Neural progenitor cell (in vitro differentiated cells): Measurements from ENCODE around the gene EMC8. TPM values are rescaled to one million over a fixed set of nuclear protein-coding genes. Genes with fewer than 3 reads are reported as not detected.
A peak's percentile ranks its signal among the peaks of the same experiment; 100 is the strongest.

ENCODE experiments used
- DNase-seq: peaks from one replicate; pipeline ENCODE4 v3.0.0-alpha.2; 2016; ENCODE audit warnings: low spot score
- H2AFZ ChIP-seq: fragments of 200-600 bp; sonication (generic); replicated peaks from 2 replicates; pipeline ENCODE4 v1.6.1; 2016; ENCODE audit warnings: antibody characterized with exemption
- H3F3A ChIP-seq: fragments of 200-600 bp; sonication (generic); 2 replicates; pipeline ENCODE4 v1.6.1; 2016; ENCODE audit warnings: antibody characterized with exemption, low read depth
- H3K27ac ChIP-seq: fragments of 200-600 bp; sonication (generic); 2 replicates; pipeline ENCODE4 v1.5.1; 2016; ENCODE audit warnings: mild to moderate bottlenecking
- H3K27me3 ChIP-seq: fragments of 200-600 bp; sonication (generic); 2 replicates; pipeline ENCODE4 v1.6.1; 2016; ENCODE audit warnings: mild to moderate bottlenecking, moderate library complexity
- H3K36me3 ChIP-seq: fragments of 200-600 bp; sonication (generic); 2 replicates; pipeline ENCODE4 v1.5.1; 2016
- H3K4me1 ChIP-seq: fragments of 200-600 bp; sonication (generic); 2 replicates; pipeline ENCODE4 v1.6.1; 2016; ENCODE audit warnings: mixed run types
- H3K4me2 ChIP-seq: fragments of 200-600 bp; sonication (generic); 2 replicates; pipeline ENCODE4 v1.6.1; 2016
- H3K4me3 ChIP-seq: fragments of 200-600 bp; sonication (generic); 2 replicates; pipeline ENCODE4 v1.5.1; 2016
- H3K79me2 ChIP-seq: fragments of 200-600 bp; sonication (generic); 2 replicates; pipeline ENCODE4 v1.6.1; 2016; ENCODE audit warnings: low read depth
- H3K9ac ChIP-seq: fragments of 200-600 bp; sonication (generic); 2 replicates; pipeline ENCODE4 v1.6.1; 2016
- H3K9me3 ChIP-seq: fragments of 200-600 bp; sonication (generic); 2 replicates; pipeline ENCODE4 v1.5.1; 2016; ENCODE audit warnings: low read depth
- H4K20me1 ChIP-seq: fragments of 200-600 bp; sonication (generic); 2 replicates; pipeline ENCODE4 v1.6.1; 2016; ENCODE audit warnings: low read depth
- H3K27ac Mint-ChIP-seq: 3 replicates; pipeline ENCODE4 v1.8.0; 2021; ENCODE audit warnings: mixed read lengths
- H3K27me3 Mint-ChIP-seq: 2 replicates; pipeline ENCODE4 v1.8.0; 2022; ENCODE audit warnings: low read depth, mild to moderate bottlenecking, inconsistent platforms, moderate library complexity, mixed read lengths; ENCODE audit not compliant: insufficient read depth
- H3K36me3 Mint-ChIP-seq: 3 replicates; pipeline ENCODE4 v1.8.0; 2021; ENCODE audit warnings: mixed read lengths
- H3K4me1 Mint-ChIP-seq: 3 replicates; pipeline ENCODE4 v1.8.0; 2021; ENCODE audit warnings: mixed read lengths
- H3K4me3 Mint-ChIP-seq: 3 replicates; pipeline ENCODE4 v1.8.0; 2021; ENCODE audit warnings: mild to moderate bottlenecking, moderate library complexity, mixed read lengths
- H3K9me3 Mint-ChIP-seq: 3 replicates; pipeline ENCODE4 v1.8.0; 2020; ENCODE audit warnings: mixed read lengths
- CTCF ChIP-seq: fragments of 200-600 bp; sonication (generic); IDR thresholded peaks from 2 replicates; pipeline ENCODE4 v1.5.1; 2017; ENCODE audit warnings: antibody characterized with exemption, mild to moderate bottlenecking
- EZH2 ChIP-seq: fragments of 200-600 bp; sonication (generic); IDR thresholded peaks from 2 replicates; pipeline ENCODE4 v1.6.1; 2017; ENCODE audit warnings: antibody characterized with exemption, mild to moderate bottlenecking, moderate library complexity
- EZH2phosphoT487 ChIP-seq: fragments of 200-600 bp; sonication (generic); IDR thresholded peaks from 2 replicates; pipeline ENCODE4 v1.6.1; 2017; ENCODE audit warnings: antibody characterized with exemption
- total RNA-seq: library from RNA; depleted of rRNA; stranded (reverse); fragments of >200 nt; gene quantifications from 2 replicates; pipeline ENCODE4 v1.2.3, GENCODE V29; 2015; ENCODE audit warnings: low replicate concordance

EMC8 gene
- total RNA-seq, 1 donor from 2014 or later, result 25.1 TPM

- H3K36me3 ChIP-seq, result no peaks in the 10 kb centered on the region
- H3K4me2 ChIP-seq, result no peak overlapping the region
- TF ChIP-seq EZH2 (no peak), CTCF (no peak)
- H3K9me3 Mint-ChIP-seq, result no peaks in the 10 kb centered on the region
- H4K20me1 ChIP-seq, result no peaks in the 10 kb centered on the region
- H3K4me3 Mint-ChIP-seq, result no peak overlapping the region
- H3K27me3 ChIP-seq, result no peaks in the 10 kb centered on the region
- H3K4me3 ChIP-seq, result no peak overlapping the region
- no peak overlapping the region for H3K9ac ChIP-seq
- no peaks in the 10 kb centered on the region for H3K27me3 Mint-ChIP-seq
- H3K27ac ChIP-seq, result no peak overlapping the region
- H3K4me1 Mint-ChIP-seq, result no peaks in the 10 kb centered on the region
- H3K27ac Mint-ChIP-seq, result no peak overlapping the region
- no peaks in the 10 kb centered on the region for H3K9me3 ChIP-seq
- DNase-seq, result no peak
- no peaks in the 10 kb centered on the region for H3K4me1 ChIP-seq
- peaks cover 4% of the 10 kb centered on the region for H3F3A ChIP-seq
- no peaks in the 10 kb centered on the region for H3K79me2 ChIP-seq
- H2AFZ ChIP-seq, result no peak overlapping the region
- H3K36me3 Mint-ChIP-seq, result peaks cover 6% of the 10 kb centered on the region
Observed at GRCh38 chr16:85774811-85775210, 24.5 kb downstream of the EMC8 start.

GRCh38 chr16:85774136-85774535 lies 25.2 kb downstream of the EMC8 start:
- H3K9me3 Mint-ChIP-seq, result no peaks in the 10 kb centered on the region
- H4K20me1 ChIP-seq, result no peaks in the 10 kb centered on the region
- H3K9me3 ChIP-seq, result no peaks in the 10 kb centered on the region
- H2AFZ ChIP-seq, result no peak overlapping the region
- no peak overlapping the region for H3K4me3 ChIP-seq
- H3K27ac ChIP-seq, result no peak overlapping the region
- H3K79me2 ChIP-seq, result no peaks in the 10 kb centered on the region
- no peaks in the 10 kb centered on the region for H3K4me1 ChIP-seq
- no peak overlapping the region for H3K4me3 Mint-ChIP-seq
- no peak overlapping the region for H3K4me2 ChIP-seq
- no peak for DNase-seq
- H3F3A ChIP-seq, result peaks cover 4% of the 10 kb centered on the region
- H3K9ac ChIP-seq, result no peak overlapping the region
- H3K36me3 ChIP-seq, result no peaks in the 10 kb centered on the region
- TF ChIP-seq EZH2 (no peak), EZH2phosphoT487 (no peak), CTCF (no peak)
- H3K27ac Mint-ChIP-seq, result peak overlapping the region; percentile 61
- H3K27me3 ChIP-seq, result no peaks in the 10 kb centered on the region
- H3K4me1 Mint-ChIP-seq, result no peaks in the 10 kb centered on the region
- no peaks in the 10 kb centered on the region for H3K27me3 Mint-ChIP-seq
- H3K36me3 Mint-ChIP-seq, result peaks cover 3% of the 10 kb centered on the region

- no peaks in the 10 kb centered on the region for H3K9me3 Mint-ChIP-seq
- no peaks in the 10 kb centered on the region for H4K20me1 ChIP-seq
- no peaks in the 10 kb centered on the region for H3K9me3 ChIP-seq
Observed at GRCh38 chr16:85773044-85773443, 26.3 kb downstream of the EMC8 start.

More at GRCh38 chr16:85773044-85773443, 26.3 kb downstream of the EMC8 start:
- Histone ChIP-seq H3K4me2 (no peak overlapping the region), H3F3A (peaks cover 12% of the 10 kb centered on the region), H3K27ac (no peak overlapping the region), H3K9ac (no peak overlapping the region), H3K79me2 (no peaks in the 10 kb centered on the region), H3K4me1 (peaks cover 7% of the 10 kb centered on the region), H3K4me3 (no peak overlapping the region), H3K36me3 (no peaks in the 10 kb centered on the region), H3K27me3 (no peaks in the 10 kb centered on the region), H2AFZ (no peak overlapping the region)
- Mint-ChIP-seq H3K27ac (no peak overlapping the region), H3K27me3 (no peaks in the 10 kb centered on the region), H3K36me3 (peaks cover 3% of the 10 kb centered on the region), H3K4me1 (peaks cover 7% of the 10 kb centered on the region), H3K4me3 (no peak overlapping the region)
- no peak for DNase-seq
- TF ChIP-seq CTCF (no peak), EZH2phosphoT487 (no peak), EZH2 (no peak)
